Stimulated activated CD4-positive, alpha-beta T cell treated with anti-CD3 and anti-CD28 coated beads, Interleukin-1b, Interleukin-23, amount 100 ng/mL, for 4 hours (primary cell): ENCODE data around the gene PARVB.

Experiments
- DNase-seq, 2 donors: peaks; one replicate each; pipeline ENCODE4 v3.0.0-alpha.2; 2020; ENCODE audit warnings: low read depth in 2 of 2

Gene PARVB

GRCh38 chr22:44133161-44133560, 109.1 kb downstream of the PARVB start:
- DNase-seq: no peak

- no peak for DNase-seq
Observed at GRCh38 chr22:44133901-44134571, 109.9 kb downstream of the PARVB start.

- DNase-seq: no peak
Observed at GRCh38 chr22:44136112-44136511, 112.0 kb downstream of the PARVB start.

GRCh38 chr22:44136786-44137185, 112.7 kb downstream of the PARVB start:
- no peak for DNase-seq

- no peak for DNase-seq
Observed at GRCh38 chr22:44137415-44137814, 113.3 kb downstream of the PARVB start.

GRCh38 chr22:44139773-44140172, 115.7 kb downstream of the PARVB start:
- DNase-seq: no peak

- DNase-seq: no peak
Observed at GRCh38 chr22:44142421-44143104, 118.5 kb downstream of the PARVB start.

- no peak for DNase-seq
Observed at GRCh38 chr22:44143105-44143474, 119.0 kb downstream of the PARVB start.

- no peak for DNase-seq
Observed at GRCh38 chr22:44143579-44143978, 119.5 kb downstream of the PARVB start.

GRCh38 chr22:44144046-44144569, 120.0 kb downstream of the PARVB start:
- DNase-seq: no peak

GRCh38 chr22:44145544-44145943, 121.4 kb downstream of the PARVB start:
- no peak for DNase-seq

- no peak for DNase-seq
Observed at GRCh38 chr22:44146088-44146861, 122.2 kb downstream of the PARVB start.

- DNase-seq: no peak
Observed at GRCh38 chr22:44147008-44147645, 123.0 kb downstream of the PARVB start.

GRCh38 chr22:44147821-44148574, 123.9 kb downstream of the PARVB start:
- DNase-seq: no peak

- no peak for DNase-seq
Observed at GRCh38 chr22:44151676-44152075, 127.6 kb downstream of the PARVB start.

- DNase-seq: no peak
Observed at GRCh38 chr22:44153710-44154109, 129.6 kb downstream of the PARVB start.

GRCh38 chr22:44154436-44154942, 130.4 kb downstream of the PARVB start:
- no peak for DNase-seq

- no peak for DNase-seq
Observed at GRCh38 chr22:44155115-44155514, 131.0 kb downstream of the PARVB start.

- no peak for DNase-seq
Observed at GRCh38 chr22:44157916-44158618, 134.0 kb downstream of the PARVB start.

- DNase-seq: no peak
Observed at GRCh38 chr22:44158816-44159215, 134.7 kb downstream of the PARVB start.

- DNase-seq: no peak
Observed at GRCh38 chr22:44159221-44159620, 135.1 kb downstream of the PARVB start.
